GM18873 (cell line): ENCODE results near the gene MPHOSPH9.

Experiments
- ATAC-seq: cut with Tn5 transposase; IDR thresholded peaks from one replicate; pipeline ENCODE4 v1.9.1; 2021; ENCODE audit warnings: mild to moderate bottlenecking, moderate library complexity, moderate number of reproducible peaks; ENCODE audit not compliant: unreplicated experiment, low FRiP score

MPHOSPH9 gene

DNA sequence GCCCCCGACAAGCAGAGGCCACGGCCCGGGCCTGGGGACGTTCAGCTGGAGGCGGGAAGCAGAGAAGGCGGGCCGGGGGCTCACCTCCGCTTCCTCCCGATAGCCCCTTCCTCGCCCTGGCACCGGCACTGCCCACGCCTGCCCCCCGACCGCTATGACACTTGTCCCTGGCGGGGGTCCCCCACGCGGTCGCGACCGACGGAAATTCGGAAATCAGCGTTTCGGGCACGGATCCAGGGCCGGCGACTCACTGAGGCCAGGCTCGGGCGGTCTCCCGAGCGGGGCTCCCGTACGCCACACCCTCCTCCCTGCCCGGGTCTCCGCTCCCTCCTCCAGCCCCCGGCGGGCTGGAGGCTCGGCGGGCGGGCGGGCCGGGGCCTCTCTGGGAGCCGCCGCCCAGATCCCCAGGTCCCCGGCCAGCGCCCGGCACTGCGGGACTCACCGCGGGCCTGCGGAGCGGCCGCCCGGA lies 82.6 kb downstream of the MPHOSPH9 start:
- ATAC-seq: no peak

DNA sequence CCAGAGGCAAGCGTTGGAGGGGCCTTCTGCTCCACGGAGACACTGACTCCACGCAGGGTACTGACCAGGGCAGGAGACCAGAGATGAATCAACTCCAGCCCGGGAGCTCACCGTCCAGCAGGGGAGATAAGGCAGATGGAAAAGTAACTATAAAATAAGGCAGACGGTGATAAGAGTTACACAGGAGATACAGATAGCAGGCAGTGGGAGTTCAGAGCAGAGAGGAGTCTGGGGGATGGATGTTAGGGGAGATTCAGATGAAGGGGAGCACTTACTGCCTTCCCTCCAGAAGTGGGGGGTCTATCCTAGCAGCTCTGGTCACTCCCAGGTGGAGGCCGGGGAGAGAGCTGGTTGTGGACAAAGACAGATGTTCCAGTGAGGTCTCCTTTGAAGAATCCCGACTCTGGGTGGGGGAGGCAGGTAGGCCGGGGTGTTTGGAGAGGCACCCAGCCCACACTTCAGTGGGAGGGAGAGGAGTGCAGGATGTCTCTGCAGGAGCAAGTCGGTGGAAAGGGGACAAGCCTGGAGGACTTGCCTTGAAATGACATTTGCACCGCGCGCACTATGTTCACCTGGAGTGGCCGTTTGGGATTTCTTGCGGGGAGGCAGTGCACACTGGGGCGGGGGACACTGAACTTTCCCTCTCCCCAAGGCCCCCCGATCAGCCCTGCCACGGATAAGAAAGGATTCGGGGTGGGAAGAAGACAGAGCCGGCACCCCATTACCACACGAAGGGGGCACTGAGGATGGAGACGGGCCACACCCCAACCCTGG lies 83.3 kb downstream of the MPHOSPH9 start:
- no peak for ATAC-seq

DNA sequence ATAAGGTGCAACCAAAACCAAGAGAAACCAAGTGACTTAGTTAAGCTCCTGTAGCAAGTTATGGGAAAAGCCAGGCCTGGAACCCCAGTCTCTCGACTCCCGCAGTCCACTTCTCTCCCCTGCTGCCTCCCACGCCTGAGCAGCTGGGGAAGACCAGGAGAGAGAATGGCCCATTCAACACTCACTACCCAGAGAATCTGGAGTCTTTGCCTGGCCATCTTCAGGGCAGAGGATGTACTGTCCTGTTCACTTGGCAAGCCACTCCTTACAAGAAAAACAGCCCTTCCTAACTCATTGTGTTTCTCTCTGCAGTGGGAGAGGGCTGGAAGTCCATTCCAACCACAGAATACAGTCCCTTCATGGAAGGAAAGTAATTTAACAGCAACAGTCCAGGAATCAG lies 83.9 kb downstream of the MPHOSPH9 start:
- ATAC-seq: no peak

DNA sequence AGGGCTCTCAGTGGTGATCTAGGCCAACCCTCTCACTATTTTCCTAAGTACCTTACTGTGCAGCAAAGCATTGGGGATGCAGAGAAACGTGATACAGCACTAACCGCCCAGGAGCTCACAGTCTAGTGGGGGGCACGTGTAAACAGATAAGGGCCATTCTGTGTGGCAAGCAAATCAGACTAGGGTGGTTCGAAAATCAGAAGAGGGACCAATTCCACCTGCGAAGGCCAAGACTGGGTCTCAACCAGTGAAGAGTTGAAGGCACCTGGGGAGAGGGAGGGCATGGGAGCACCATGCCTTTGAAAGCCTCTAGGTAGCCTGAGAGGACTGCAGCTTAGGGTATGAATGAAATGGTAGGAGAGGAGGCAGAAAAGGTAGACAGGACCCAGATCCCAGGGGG lies 84.3 kb downstream of the MPHOSPH9 start:
- ATAC-seq: no peak

DNA sequence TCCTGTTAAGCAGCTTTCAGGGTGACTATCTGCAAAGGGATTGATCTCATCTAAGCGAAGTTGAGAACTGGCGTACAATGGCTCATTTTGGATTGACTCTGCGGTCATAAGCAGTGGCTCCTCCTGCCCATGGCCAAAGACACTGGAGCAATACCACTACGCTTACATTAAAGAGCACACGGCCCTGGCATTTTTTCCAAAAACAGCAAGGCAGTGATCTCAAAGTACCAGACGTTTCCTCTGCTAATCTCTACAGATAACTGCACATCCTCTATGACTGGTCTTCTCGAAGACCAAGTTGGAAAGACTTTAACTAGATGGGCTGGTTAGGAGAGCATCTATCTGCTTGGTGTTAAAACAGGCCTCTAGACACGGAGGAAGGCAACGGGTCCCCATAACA lies 84.7 kb downstream of the MPHOSPH9 start:
- no peak for ATAC-seq

DNA sequence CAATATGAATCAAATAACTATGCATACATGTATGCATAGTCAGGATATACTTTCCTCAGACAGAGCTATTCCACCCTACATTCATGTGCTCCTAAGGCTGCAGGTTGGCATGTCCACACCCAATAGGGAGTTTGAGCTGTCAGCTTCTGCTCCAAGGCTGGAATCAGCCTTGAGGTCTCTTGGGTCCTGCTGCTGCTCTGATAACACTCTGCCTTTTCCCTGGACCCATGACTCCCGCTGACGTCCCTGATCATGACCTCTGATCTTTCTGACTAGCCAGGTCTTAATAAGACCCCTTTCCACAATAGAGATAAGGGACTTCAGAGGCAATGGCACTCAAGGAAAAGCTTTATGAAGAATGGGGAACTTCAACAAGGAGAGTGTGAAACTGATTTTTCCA lies 87.7 kb downstream of the MPHOSPH9 start:
- no peak for ATAC-seq

DNA sequence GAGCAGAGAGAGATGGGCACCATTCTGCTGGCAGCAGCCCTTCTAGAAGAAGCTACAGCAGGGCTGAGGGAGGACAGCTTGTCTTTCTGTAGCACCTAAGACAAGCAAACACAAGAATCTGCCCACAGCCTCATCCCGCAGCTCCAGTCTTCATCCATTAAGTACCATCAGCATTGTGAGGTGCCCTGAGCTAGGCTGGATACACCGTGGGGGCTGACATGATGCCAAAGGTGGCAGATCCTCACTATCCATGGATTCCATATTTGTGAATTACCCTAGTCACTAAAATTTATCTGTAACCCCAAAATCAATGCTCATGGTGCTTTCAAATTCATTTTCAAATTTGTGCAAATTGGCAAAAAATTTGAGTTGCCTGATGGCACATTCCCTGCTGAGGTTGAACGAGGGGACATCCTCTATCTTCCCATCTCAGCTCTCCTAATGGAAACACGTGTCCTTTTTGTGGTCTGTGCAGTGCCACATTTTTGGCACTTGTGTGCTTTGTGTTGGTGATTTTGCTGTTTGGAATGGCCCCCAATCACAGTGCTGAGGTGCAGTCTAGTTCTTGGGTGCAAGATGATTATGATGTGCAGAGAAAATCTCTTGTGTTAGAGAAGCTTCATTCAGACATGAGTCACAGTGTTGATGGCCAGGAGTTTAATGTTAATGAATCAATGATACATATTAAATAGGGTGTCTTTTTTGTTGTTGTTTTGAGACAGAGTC lies 89.0 kb downstream of the MPHOSPH9 start:
- no peak for ATAC-seq

DNA sequence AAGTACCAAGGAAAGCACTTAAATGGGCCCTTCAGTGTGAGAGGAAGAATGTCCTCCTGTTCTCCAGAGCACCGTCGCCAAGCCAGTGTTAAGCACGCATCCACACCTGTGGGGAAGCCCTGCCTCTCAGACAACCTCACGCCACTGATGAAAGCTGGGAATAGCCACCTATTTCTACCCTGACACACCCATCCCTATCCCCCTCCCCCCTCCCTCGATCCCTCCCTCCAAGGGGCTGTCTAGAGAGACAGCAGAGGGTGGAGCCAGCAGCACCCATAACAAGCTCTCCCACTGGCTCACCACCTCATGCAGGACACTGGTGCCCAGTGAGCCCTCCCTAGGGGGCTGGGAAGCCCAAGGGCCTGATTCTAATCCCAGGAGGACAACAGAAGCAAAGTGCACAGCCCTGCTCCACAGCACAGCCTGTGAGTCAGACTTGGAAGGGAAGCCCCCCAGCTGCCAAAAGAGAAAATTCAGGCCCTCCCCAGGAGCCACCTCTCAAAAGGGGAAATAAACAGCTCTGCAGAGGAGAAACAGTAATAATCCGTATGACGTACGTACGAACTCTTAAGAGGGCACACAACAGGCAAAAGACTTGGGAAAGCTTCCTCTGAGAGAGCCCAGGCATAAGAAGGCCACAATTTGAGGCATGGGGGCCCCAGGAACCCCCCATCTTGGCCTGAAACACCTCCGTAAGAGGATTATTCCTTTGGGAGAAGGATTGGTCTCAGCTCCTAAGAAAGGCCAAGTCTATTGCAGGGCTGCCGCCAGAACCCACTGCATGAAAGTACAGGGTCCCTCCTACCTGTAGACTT lies 89.8 kb downstream of the MPHOSPH9 start:
- ATAC-seq: no peak

DNA sequence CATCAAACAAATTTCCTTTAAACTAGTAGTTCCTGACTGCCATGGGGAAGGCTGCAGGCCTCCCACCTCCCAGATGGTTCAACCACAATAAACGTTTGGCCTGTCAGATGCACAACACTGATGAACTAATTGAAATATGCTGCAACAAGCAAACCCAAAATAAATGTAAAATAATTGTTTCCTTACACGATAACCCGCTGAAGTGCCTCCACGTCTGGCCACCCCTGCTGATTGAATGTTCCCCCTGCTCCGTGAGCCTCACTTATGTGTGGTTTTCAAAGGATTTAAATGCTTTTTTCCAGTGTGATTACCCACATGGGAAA lies 90.5 kb downstream of the MPHOSPH9 start:
- no peak for ATAC-seq

DNA sequence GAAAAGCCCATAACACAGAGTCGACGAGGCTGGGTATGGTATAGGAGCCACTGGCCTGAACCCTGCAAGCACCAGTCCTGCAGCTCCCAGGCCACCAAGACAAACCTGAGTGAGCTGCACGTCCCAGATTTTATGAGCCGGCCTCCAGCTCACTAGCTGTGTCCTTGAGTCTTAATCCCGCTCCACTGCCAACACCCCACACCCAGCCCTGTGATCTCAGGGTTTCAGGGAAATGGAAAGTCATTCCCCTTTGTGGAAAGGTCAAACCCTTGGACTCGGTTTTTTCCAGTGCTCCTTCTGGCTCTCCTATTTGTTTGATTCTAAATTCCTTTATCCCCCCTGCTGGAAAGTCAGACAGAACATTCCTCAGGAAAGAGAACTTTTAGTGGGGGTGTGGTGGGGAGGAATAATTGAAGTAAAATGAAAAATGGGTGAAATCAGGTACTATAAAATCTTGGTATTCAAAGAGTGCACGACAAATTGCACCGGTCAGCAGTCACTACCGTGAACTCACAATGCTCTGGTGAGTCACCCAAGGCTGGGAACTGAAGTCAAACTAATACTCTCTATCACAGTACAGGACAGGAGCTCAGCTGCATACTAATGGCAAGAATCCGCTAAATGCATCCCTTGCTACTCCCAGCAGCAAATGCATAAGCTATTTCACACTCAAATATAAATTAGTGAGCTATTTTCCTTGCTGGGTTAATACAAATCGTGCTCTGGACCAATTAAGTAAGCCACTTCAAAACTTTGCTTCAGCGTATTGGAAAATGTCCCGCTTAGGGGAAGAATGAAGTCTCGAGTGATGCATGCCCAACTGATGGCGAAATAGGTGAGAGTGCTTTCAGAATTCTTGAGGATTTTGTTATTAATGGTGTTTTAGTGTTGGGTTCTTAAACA lies 91.1 kb downstream of the MPHOSPH9 start:
- no peak for ATAC-seq

DNA sequence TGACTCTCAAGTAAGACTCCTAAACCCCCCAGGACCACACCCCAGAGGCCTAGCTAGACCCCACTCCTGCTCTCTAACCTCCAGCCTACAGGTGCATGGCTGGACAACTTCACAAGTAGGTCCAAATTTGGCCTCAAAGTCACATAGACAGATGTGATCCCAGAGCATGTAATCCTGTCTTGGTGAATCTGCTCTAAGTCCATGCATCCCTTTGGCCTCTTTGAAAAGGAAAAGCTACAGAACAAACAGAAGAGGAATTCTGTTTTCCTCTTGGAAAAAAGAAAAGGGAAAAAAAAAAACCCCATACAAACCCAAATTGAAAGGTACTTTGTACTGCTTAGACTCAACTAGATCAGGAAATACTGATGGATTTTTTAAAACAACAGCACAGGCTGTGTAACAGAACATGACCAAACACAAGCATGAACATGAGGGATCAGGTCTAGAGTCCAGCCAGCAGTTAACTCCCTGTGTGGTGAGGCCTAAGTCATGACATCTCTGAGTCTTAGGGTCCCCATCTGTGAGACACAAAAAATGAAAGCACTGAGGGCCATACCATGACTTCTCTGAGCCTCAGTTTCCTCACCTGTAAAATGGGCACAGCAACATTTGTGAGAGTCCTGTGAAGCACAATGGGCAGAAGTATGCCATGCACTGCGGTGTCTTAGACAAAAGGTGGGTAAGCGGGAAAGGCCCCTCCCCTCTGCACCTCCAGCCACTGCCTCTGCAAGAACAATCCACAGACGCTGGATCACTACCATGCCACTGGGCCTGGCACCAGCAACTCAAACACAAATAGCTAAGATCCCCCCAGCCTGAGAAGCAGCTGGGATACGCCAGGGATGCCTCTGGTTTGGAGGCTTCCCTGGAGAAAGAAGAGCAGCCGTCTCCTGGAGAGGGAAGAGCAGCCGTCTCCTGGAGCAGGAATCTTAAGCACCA lies 92.0 kb downstream of the MPHOSPH9 start:
- no peak for ATAC-seq

DNA sequence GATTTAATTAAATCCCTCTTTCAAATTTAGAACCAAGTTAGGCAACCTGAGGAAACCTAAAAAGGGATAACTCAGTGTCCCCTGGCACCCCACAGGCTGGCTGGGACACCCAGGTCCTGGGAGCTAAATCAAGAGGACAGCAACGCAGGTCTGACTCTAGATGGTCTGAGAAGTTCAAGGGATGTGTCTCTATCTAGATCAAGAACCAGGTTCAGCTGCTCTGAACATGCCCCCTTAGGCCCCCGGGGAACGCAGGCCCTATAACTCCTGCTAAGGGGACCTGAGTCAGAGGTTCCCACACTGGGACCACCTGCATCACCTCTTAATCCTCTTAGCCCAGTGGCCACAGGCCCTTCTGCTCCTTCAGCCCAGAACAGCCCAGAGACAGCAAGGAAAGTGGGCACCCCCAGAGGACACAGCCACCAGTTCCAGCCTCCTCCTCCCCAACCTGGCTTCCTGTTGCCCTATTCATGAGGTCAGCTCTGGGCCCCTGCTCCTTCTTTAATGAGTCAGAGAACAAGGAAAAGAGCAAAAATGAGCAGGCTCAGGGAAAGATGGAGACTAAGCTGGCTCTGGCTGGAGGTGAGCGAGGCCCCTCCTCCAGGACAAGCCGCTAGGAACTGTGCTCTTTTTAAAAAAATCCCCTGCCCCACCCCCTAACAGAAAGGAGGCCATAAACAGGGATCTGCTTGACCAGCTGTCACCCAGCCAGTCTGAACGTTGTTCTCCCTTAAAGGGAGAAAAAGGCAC lies 92.8 kb downstream of the MPHOSPH9 start:
- no peak for ATAC-seq

DNA sequence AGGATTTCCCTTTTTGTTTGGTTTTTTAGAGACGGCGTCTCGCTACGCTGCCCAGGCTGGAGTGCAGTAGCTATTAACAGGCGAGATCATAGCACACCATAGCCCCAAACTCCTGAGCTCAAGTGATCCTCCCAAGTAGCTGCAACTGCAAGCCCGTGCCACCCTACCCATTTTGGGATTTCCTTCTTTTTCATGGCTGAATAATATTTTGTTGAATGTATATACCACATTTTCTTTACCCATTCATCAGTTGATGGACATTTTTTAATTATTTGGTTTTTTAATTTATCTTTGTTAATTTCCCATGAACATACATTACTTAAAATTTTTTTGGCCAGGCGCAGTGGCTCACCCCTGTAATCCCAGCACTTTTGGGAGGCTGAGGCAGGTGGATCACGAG lies 97.3 kb downstream of the MPHOSPH9 start:
- ATAC-seq: no peak

DNA sequence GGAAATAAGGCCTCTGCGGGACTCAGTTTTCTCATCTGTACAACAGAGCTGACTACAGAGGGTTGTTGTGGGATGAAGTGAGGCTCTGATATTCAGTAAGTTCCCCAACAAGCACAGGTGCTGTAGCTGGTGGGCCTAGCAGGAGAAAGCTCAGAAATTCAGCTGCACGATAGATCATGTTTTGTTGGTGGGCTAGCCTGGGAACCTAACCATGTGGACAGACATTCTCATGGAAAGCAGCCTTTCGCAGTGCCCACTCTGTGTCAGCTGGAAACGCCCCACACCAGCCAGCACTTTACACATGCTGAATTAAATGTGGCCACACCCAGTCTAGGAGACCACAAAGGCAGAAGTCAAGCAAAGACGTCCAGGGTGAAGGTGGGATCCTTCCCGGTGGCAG lies 98.1 kb downstream of the MPHOSPH9 start:
- no peak for ATAC-seq

DNA sequence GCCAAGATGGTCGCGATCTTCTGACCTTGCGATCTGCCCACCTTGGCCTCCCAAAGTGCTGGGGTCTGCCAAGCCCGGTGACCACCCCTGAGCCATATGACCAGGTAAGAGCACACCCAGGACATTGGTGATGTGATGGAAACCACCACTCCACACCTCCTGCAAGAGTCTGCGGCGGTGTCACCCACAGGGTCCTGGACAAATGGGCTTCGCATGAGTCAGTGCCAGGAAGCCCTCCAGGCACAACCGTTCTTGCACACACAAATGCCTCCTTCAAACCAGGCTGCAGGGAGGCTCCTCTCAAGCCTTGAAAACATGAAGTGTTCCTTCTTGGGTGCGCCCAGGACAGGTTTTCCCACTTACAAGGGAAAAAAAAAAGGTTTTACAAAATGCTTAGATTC lies 98.7 kb downstream of the MPHOSPH9 start:
- no peak for ATAC-seq

DNA sequence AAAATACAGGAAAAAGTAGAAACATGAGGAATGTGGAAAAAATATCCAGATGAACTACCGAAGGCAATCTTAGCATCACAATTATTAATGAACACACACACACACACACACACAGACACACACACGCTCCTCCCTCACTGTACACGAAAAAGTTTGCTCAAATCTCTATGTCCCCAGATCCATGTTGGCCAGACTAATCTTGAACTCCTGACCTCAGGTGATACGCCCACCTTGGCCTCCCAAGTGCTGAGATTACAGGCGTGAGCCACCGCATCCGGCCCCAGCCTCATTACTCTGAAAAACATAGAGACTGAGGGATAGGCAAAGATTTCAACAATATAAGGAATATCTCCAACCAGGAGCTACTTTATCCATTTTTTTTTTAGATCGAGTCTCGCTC lies 99.2 kb downstream of the MPHOSPH9 start:
- no peak for ATAC-seq

DNA sequence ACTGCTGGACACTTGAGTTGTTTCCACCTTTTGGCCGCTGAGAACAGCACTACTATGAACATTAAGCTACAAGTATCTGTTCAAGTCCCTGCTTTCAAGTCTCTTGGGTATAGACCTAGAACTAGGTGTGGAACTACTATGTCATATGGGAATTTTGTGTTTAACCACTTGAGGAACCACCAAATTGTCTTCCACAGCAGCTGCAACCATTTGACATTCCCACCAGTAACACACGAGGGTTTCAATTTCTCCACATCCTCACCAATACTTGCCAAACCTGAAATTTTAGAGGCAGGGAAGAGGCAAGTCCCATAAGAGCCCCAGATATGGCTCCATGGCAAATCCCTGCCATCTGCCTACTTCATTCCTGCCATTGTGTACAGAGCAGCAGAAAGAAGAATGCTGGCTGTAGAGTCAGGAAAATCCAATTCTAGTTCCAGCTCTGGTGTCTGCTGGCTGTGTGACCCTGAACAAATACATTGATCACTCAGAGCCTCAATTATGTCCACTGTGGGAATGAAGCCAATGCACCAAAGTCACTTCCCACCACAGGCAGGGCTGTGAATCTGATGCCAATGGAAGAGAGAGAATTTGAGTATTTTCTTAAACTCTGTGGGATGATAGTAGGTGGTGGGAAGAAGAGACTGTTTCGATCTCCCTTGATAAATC lies 99.9 kb downstream of the MPHOSPH9 start:
- ATAC-seq: no peak

DNA sequence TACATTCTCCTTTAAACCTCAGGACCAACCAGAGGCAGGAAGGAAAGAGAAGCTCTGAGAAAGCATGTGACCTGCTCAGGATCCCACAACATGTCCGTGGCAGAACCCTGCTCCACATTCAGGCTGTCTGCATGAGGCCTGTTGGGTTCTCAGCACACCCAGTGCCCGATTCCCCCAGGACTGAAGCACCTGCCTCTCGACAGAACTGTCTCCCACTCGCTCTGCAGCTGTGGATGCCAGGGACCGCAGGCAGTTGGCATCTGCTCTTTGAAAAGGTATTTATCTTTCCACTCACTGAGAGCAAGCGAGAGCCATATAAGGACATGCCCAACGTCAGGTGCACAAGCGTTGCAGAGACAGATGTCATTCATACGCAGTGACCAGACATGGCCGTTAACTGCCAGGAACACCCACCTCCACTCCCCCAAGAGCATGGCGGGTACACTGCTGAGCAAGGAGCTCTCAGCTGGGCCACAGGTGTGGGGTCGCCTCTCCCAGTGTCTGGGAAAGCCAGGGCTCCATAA lies 101.0 kb downstream of the MPHOSPH9 start:
- ATAC-seq: no peak
